HEK293 (cell line): ENCODE measurements around the gene RAB1A.

Experiments
- CTCF ChIA-PET: fragments of 350-600 bp; formaldehyde crosslinking; extraction: SDS; loops from one replicate; lab custom pipeline; 2021; ENCODE audit warnings: antibody characterized with exemption; lab: Yijun Ruan, JAX
- POLR2A ChIA-PET: fragments of 300-600 bp; formaldehyde crosslinking; extraction: SDS; loops from one replicate; lab custom pipeline; 2020; ENCODE audit warnings: antibody characterized with exemption, inconsistent platforms; lab: Yijun Ruan, JAX
- H3K27ac ChIP-seq: fragments of 200-500 bp; sonication (Bioruptor generic); 2 replicates; pipeline ENCODE4 v1.5.1; 2014; ENCODE audit warnings: low read depth, low read length, control low read depth, inconsistent platforms; ENCODE audit errors: extremely low read depth
- H3K36me3 ChIP-seq, 2 experiments: fragments of 200-500 bp in 1 of 2; sonication (Bioruptor generic) in 1 of 2; 1 replicate in 1 of 2; 2 replicates in 1 of 2; pipeline ENCODE4 v1.5.1; 2014 to 2017; ENCODE audit warnings: inconsistent platforms in 2 of 2, low read length in 2 of 2; ENCODE audit not compliant: control insufficient read depth in 2 of 2, insufficient read depth in 1 of 2
- H3K4me1 ChIP-seq: fragments of 200-500 bp; sonication (Bioruptor generic); 2 replicates; pipeline ENCODE4 v1.5.1; 2014; ENCODE audit warnings: mild to moderate bottlenecking, low read length, inconsistent platforms; ENCODE audit not compliant: control insufficient read depth, insufficient read depth
- H3K4me3 ChIP-seq: 2 replicates; pipeline ENCODE4 v1.5.1; 2011; ENCODE audit warnings: low read depth, mild to moderate bottlenecking, control low read depth, low read length, moderate library complexity
- H3K9me3 ChIP-seq: fragments of 200-500 bp; sonication (Bioruptor generic); 2 replicates; pipeline ENCODE4 v1.5.1; 2014; ENCODE audit warnings: low read depth, low read length, inconsistent platforms; ENCODE audit not compliant: control insufficient read depth, insufficient read depth
- HOXA7 ChIP-seq: sonication (generic); formaldehyde crosslinking; IDR thresholded peaks from 2 replicates; pipeline ENCODE4 v1.8.1; 2022; ENCODE audit warnings: missing genetic modification reagents, borderline replicate concordance
- HOXC10 ChIP-seq: sonication (generic); formaldehyde crosslinking; IDR thresholded peaks from 2 replicates; pipeline ENCODE4 v1.8.1; 2023; ENCODE audit warnings: mild to moderate bottlenecking, missing genetic modification reagents
- SP2 ChIP-seq: fragments of 450-650 bp; formaldehyde crosslinking; IDR thresholded peaks from 2 replicates; pipeline ENCODE4 v1.5.1; 2016; ENCODE audit warnings: missing biosample characterization, missing genetic modification characterization
- WT1 ChIP-seq: fragments of 450-650 bp; formaldehyde crosslinking; IDR thresholded peaks from 2 replicates; pipeline ENCODE4 v1.5.1; 2016; ENCODE audit warnings: missing biosample characterization, missing genetic modification characterization
- ZNF121 ChIP-seq: fragments of 450-650 bp; formaldehyde crosslinking; IDR thresholded peaks from 2 replicates; pipeline ENCODE4 v1.5.1; 2016; ENCODE audit warnings: missing biosample characterization, missing genetic modification characterization
- ZNF311 ChIP-seq: fragments of 450-650 bp; formaldehyde crosslinking; IDR thresholded peaks from 2 replicates; pipeline ENCODE4 v1.5.1; 2017; ENCODE audit warnings: missing biosample characterization, missing genetic modification characterization, borderline replicate concordance
- ZNF341 ChIP-seq: fragments of 450-650 bp; formaldehyde crosslinking; IDR thresholded peaks from 2 replicates; pipeline ENCODE4; 2016; ENCODE audit warnings: low read depth, missing biosample characterization, missing genetic modification characterization
- ZNF549 ChIP-seq: fragments of 450-650 bp; IDR thresholded peaks from 2 replicates; pipeline ENCODE4 v1.5.1; 2018; ENCODE audit warnings: missing biosample characterization, missing genetic modification characterization, mild to moderate bottlenecking, inconsistent platforms, moderate library complexity
- ZNF558 ChIP-seq: fragments of 450-650 bp; formaldehyde crosslinking; IDR thresholded peaks from 2 replicates; pipeline ENCODE4 v1.5.1; 2016; ENCODE audit warnings: missing biosample characterization, missing genetic modification characterization
- ZNF560 ChIP-seq: fragments of 450-650 bp; formaldehyde crosslinking; IDR thresholded peaks from 2 replicates; pipeline ENCODE4 v1.5.1; 2017; ENCODE audit warnings: missing biosample characterization, missing genetic modification characterization, borderline replicate concordance
- ZNF585B ChIP-seq: fragments of 450-650 bp; formaldehyde crosslinking; IDR thresholded peaks from 2 replicates; pipeline ENCODE4 v1.5.1; 2016; ENCODE audit warnings: missing biosample characterization, missing genetic modification characterization
- ZNF664 ChIP-seq: fragments of 450-650 bp; formaldehyde crosslinking; IDR thresholded peaks from 2 replicates; pipeline ENCODE4 v1.5.1; 2016; ENCODE audit warnings: missing biosample characterization, missing genetic modification characterization
- ZNF707 ChIP-seq: fragments of 450-650 bp; formaldehyde crosslinking; IDR thresholded peaks from 2 replicates; pipeline ENCODE4 v1.5.1; 2016; ENCODE audit warnings: missing biosample characterization, missing genetic modification characterization
- TF ChIP-seq, protein P1 (sequence below): fragments of 450-650 bp; IDR thresholded peaks from 2 replicates; pipeline ENCODE4 v1.5.1; 2018; ENCODE audit warnings: missing biosample characterization, mild to moderate bottlenecking, missing genetic modification characterization
- TF ChIP-seq, protein P2 (sequence below): sonication (generic); formaldehyde crosslinking; IDR thresholded peaks from 2 replicates; pipeline ENCODE4 v1.8.1; 2022; ENCODE audit warnings: mild to moderate bottlenecking, moderate library complexity, missing genetic modification reagents
- TF ChIP-seq, protein P3 (sequence below): fragments of 450-650 bp; formaldehyde crosslinking; IDR thresholded peaks from 2 replicates; pipeline ENCODE4 v1.5.1; 2017; ENCODE audit warnings: missing biosample characterization, missing genetic modification characterization
- TF ChIP-seq, protein P4 (sequence below): fragments of 450-650 bp; formaldehyde crosslinking; IDR thresholded peaks from 2 replicates; pipeline ENCODE4 v1.5.1; 2016; ENCODE audit warnings: missing biosample characterization, missing genetic modification characterization, low read depth
- TF ChIP-seq, protein P5 (sequence below): fragments of 450-650 bp; formaldehyde crosslinking; IDR thresholded peaks from 2 replicates; pipeline ENCODE4 v1.5.1; 2016; ENCODE audit warnings: missing biosample characterization, missing genetic modification characterization

The RAB1A gene

DNA sequence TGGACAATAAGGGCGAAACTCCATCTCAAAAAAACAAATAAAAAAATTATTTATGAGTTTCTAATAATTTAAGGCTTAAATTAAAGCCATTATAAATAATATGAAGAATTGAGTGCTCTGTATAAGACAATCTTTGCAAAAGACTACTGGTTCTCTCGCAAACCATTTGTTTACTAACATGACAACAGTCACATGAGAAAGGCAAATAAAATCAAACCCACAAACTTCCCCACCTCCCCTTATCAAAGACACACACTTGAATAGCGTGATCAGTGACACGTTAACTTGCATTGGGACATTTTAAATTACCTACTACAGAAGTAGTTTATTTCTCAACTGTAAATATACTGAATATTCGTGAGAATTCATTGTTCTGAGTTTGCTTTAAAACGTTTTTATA is 21.1 kb downstream of the RAB1A start:
- Histone ChIP-seq H3K27ac (no peak overlapping the region), H3K36me3 (peaks cover 3 to 9% of the 10 kb centered on the region in 2 experiments), H3K4me3 (no peak overlapping the region), H3K4me1 (no peaks in the 10 kb centered on the region), H3K9me3 (no peaks in the 10 kb centered on the region)
- TF ChIP-seq ZNF549: no peak
- TF ChIP-seq, protein P1, sequence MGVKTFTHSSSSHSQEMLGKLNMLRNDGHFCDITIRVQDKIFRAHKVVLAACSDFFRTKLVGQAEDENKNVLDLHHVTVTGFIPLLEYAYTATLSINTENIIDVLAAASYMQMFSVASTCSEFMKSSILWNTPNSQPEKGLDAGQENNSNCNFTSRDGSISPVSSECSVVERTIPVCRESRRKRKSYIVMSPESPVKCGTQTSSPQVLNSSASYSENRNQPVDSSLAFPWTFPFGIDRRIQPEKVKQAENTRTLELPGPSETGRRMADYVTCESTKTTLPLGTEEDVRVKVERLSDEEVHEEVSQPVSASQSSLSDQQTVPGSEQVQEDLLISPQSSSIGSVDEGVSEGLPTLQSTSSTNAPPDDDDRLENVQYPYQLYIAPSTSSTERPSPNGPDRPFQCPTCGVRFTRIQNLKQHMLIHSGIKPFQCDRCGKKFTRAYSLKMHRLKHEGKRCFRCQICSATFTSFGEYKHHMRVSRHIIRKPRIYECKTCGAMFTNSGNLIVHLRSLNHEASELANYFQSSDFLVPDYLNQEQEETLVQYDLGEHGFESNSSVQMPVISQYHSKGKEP (tag by site-specific recombination): no peak
- TF ChIP-seq ZNF707 (tag by site-specific recombination): no peak
- no peak for TF ChIP-seq HOXA7 (CRISPR knock-in tag)
- TF ChIP-seq, protein P2, sequence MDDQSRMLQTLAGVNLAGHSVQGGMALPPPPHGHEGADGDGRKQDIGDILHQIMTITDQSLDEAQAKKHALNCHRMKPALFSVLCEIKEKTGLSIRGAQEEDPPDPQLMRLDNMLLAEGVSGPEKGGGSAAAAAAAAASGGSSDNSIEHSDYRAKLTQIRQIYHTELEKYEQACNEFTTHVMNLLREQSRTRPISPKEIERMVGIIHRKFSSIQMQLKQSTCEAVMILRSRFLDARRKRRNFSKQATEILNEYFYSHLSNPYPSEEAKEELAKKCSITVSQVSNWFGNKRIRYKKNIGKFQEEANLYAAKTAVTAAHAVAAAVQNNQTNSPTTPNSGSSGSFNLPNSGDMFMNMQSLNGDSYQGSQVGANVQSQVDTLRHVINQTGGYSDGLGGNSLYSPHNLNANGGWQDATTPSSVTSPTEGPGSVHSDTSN (CRISPR knock-in tag): no peak
- no peak for TF ChIP-seq ZNF311 (tag by site-specific recombination)
- TF ChIP-seq SP2 (tag by site-specific recombination): no peak
- no peak for TF ChIP-seq ZNF560 (tag by site-specific recombination)
- no peak for TF ChIP-seq HOXC10 (CRISPR knock-in tag)
- no peak for TF ChIP-seq WT1
- TF ChIP-seq ZNF121 (tag by site-specific recombination): no peak
- TF ChIP-seq ZNF585B (tag by site-specific recombination): no peak
- TF ChIP-seq ZNF341: no peak
- TF ChIP-seq, protein P3, sequence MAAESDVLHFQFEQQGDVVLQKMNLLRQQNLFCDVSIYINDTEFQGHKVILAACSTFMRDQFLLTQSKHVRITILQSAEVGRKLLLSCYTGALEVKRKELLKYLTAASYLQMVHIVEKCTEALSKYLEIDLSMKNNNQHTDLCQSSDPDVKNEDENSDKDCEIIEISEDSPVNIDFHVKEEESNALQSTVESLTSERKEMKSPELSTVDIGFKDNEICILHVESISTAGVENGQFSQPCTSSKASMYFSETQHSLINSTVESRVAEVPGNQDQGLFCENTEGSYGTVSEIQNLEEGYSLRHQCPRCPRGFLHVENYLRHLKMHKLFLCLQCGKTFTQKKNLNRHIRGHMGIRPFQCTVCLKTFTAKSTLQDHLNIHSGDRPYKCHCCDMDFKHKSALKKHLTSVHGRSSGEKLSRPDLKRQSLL (tag by site-specific recombination): no peak
- TF ChIP-seq, protein P4, sequence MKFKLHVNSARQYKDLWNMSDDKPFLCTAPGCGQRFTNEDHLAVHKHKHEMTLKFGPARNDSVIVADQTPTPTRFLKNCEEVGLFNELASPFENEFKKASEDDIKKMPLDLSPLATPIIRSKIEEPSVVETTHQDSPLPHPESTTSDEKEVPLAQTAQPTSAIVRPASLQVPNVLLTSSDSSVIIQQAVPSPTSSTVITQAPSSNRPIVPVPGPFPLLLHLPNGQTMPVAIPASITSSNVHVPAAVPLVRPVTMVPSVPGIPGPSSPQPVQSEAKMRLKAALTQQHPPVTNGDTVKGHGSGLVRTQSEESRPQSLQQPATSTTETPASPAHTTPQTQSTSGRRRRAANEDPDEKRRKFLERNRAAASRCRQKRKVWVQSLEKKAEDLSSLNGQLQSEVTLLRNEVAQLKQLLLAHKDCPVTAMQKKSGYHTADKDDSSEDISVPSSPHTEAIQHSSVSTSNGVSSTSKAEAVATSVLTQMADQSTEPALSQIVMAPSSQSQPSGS (tag by site-specific recombination): no peak
- TF ChIP-seq, protein P5, sequence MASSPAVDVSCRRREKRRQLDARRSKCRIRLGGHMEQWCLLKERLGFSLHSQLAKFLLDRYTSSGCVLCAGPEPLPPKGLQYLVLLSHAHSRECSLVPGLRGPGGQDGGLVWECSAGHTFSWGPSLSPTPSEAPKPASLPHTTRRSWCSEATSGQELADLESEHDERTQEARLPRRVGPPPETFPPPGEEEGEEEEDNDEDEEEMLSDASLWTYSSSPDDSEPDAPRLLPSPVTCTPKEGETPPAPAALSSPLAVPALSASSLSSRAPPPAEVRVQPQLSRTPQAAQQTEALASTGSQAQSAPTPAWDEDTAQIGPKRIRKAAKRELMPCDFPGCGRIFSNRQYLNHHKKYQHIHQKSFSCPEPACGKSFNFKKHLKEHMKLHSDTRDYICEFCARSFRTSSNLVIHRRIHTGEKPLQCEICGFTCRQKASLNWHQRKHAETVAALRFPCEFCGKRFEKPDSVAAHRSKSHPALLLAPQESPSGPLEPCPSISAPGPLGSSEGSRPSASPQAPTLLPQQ (tag by site-specific recombination): no peak
- TF ChIP-seq ZNF558 (tag by site-specific recombination): no peak
- ChIA-PET CTCF (no interaction called here), POLR2A (no interaction called here)

DNA sequence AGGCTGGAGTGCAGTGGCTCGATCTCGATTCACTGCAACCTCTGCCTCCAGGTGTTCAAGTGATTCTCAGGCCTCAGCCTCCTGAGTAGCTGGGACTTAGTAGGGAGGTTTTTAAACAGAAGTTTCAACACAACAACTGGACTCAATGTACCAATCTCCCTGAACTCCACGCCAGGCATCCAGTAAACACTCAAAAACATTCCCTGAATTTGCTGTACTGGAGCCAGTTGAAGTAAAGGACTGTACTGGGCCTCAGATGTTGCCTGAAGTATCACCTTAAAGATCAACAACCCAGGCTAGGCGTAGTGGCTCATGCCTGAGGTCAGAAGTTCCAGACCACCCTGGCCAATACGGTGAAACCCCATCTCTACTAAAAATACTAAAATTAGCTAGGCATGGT is 22.4 kb downstream of the RAB1A start:
- H3K27ac ChIP-seq: no peak overlapping the region
- no peak overlapping the region for H3K4me3 ChIP-seq
- H3K36me3 ChIP-seq: peaks cover 10 to 18% of the 10 kb centered on the region in 2 experiments
- H3K9me3 ChIP-seq: no peaks in the 10 kb centered on the region
- CTCF ChIA-PET: interaction anchor here (1.2 kb wide), 1 partner anchor 22 kb away, joined by 3 read pairs; the partner anchor contains the start of gene RAB1A
- no peaks in the 10 kb centered on the region for H3K4me1 ChIP-seq
- POLR2A ChIA-PET: no interaction called here
- no peak for TF ChIP-seq ZNF664 (tag by site-specific recombination)
